HCT116 (cell line): ENCODE measurements around the gene TNIK. TPM values are rescaled to one million over a fixed set of nuclear protein-coding genes. Genes with fewer than 3 reads are reported as not detected.

Experiments
- ATAC-seq: fragments of 200-7000 bp; cut with Tn5 transposase; 2 replicates; pipeline ENCODE4 v1.9.1; 2020; ENCODE audit warnings: mild to moderate bottlenecking, moderate library complexity
- BruUV-seq: library from RNA; stranded (reverse); fragments of 400-500 nt; replicated peaks from 2 replicates; lab custom pipeline; 2021; lab: Mats Ljungman, UMichigan
- CTCF ChIA-PET: fragments of 300-600 bp; sonication (Branson Sonifier 250); formaldehyde crosslinking; loops from one replicate; lab custom pipeline; 2021; ENCODE audit warnings: antibody characterized with exemption; lab: Charles Lee
- POLR2A ChIA-PET: fragments of 300-600, 350-600 bp; sonication (Branson Sonifier 250); formaldehyde crosslinking; loops from one replicate; lab custom pipeline; 2021; ENCODE audit warnings: antibody characterized with exemption; lab: Charles Lee
- RAD21 ChIA-PET, 2 experiments: fragments of 300-600 bp; sonication (Branson Sonifier 250); formaldehyde crosslinking; loops; one replicate each; lab custom pipeline; 2023; ENCODE audit warnings: low total read pairs in 2 of 2; ENCODE audit not compliant: uncharacterized antibody in 2 of 2, unreplicated experiment in 2 of 2, low non-redundant PET in 1 of 2; lab: Charles Lee
- DNase-seq: peaks from one replicate; pipeline ENCODE4 v3.0.0-alpha.2; 2010; ENCODE audit warnings: low read depth, low spot score
- H2AFZ ChIP-seq: fragments of 200-600 bp; shearing (Covaris generic), sonication (generic); 2 replicates; pipeline ENCODE4 v1.6.1; 2017; ENCODE audit warnings: low read depth, mixed run types, mixed read lengths, antibody characterized with exemption, low read length; ENCODE audit not compliant: poor library complexity, severe bottlenecking
- H3K27ac ChIP-seq: 2 replicates; pipeline ENCODE4 v1.5.1; 2012; ENCODE audit warnings: low read depth, low read length
- H3K27me3 ChIP-seq: fragments of 200-600 bp; sonication (generic); 2 replicates; pipeline ENCODE4 v1.6.1; 2016; ENCODE audit warnings: mixed run types, low read length, mixed read lengths; ENCODE audit not compliant: insufficient read depth
- H3K36me3 ChIP-seq, 2 experiments: fragments of 200-500 bp in 1 of 2; fragments of 200-600 bp in 1 of 2; sonication (Bioruptor generic) in 1 of 2; sonication (generic) in 1 of 2; 2 replicates each; pipeline versions ENCODE4 v1.5.1 to v1.6.1; 2014 to 2016; ENCODE audit warnings: low read length in 2 of 2, inconsistent platforms in 1 of 2, mixed read lengths in 1 of 2, mixed run types in 1 of 2; ENCODE audit not compliant: insufficient read depth in 2 of 2, control insufficient read depth in 1 of 2
- H3K4me1 ChIP-seq, 2 experiments: fragments of 200-600 bp in 1 of 2; sonication (generic) in 1 of 2; 2 replicates each; pipeline versions ENCODE4 v1.5.1 to v1.6.1; 2012 to 2017; ENCODE audit warnings: low read length in 2 of 2, inconsistent platforms in 1 of 2, mild to moderate bottlenecking in 1 of 2, mixed read lengths in 1 of 2, mixed run types in 1 of 2, moderate library complexity in 1 of 2; ENCODE audit not compliant: insufficient read depth in 2 of 2, control insufficient read depth in 1 of 2
- H3K4me2 ChIP-seq: fragments of 200-600 bp; sonication (generic); 2 replicates; pipeline ENCODE4 v1.6.1; 2017; ENCODE audit warnings: mixed run types, low read length, mixed read lengths
- H3K4me3 ChIP-seq, 2 experiments: fragments of 200-600 bp in 1 of 2; sonication (generic) in 1 of 2; replicated peaks in 1 of 2; 2 replicates each; pipeline ENCODE4 v1.5.1; 2011 to 2016; ENCODE audit warnings: low read length in 2 of 2, control low read depth in 1 of 2, low read depth in 1 of 2, mild to moderate bottlenecking in 1 of 2, mixed read lengths in 1 of 2, mixed run types in 1 of 2
- H3K79me2 ChIP-seq: fragments of 200-600 bp; sonication (generic); 2 replicates; pipeline ENCODE4 v1.6.1; 2017; ENCODE audit warnings: mild to moderate bottlenecking, mixed run types, low read length, moderate library complexity, mixed read lengths; ENCODE audit not compliant: insufficient read depth
- H3K9ac ChIP-seq: fragments of 200-600 bp; sonication (generic); 2 replicates; pipeline ENCODE4 v1.6.1; 2016; ENCODE audit warnings: low read length, mixed read lengths
- H3K9me2 ChIP-seq: fragments of 200-600 bp; sonication (generic), shearing (Covaris generic); 2 replicates; pipeline ENCODE4 v1.6.1; 2017; ENCODE audit warnings: mixed run types, mild to moderate bottlenecking, moderate library complexity; ENCODE audit not compliant: insufficient read depth
- H3K9me3 ChIP-seq, 2 experiments: fragments of 200-500 bp in 1 of 2; fragments of 200-600 bp in 1 of 2; sonication (Bioruptor generic) in 1 of 2; sonication (generic) in 1 of 2; 2 replicates each; pipeline ENCODE4 v1.6.1; 2014 to 2017; ENCODE audit warnings: low read length in 2 of 2, mixed read lengths in 2 of 2, inconsistent platforms in 1 of 2, low read depth in 1 of 2, mild to moderate bottlenecking in 1 of 2, mixed run types in 1 of 2, moderate library complexity in 1 of 2; ENCODE audit not compliant: control insufficient read depth in 1 of 2, insufficient read depth in 1 of 2
- H4K20me1 ChIP-seq: fragments of 200-600 bp; sonication (generic), shearing (Covaris generic); 2 replicates; pipeline ENCODE4 v1.6.1; 2017; ENCODE audit warnings: mixed run types, mild to moderate bottlenecking, moderate library complexity; ENCODE audit not compliant: insufficient read depth
- ATF3 ChIP-seq: IDR thresholded peaks from 2 replicates; pipeline ENCODE4 v1.6.1; 2012
- CEBPB ChIP-seq: IDR thresholded peaks from 2 replicates; pipeline ENCODE4 v1.6.1; 2012; ENCODE audit warnings: low read depth
- ELF1 ChIP-seq: IDR thresholded peaks from 2 replicates; pipeline ENCODE4 v1.6.1; 2012; ENCODE audit warnings: low read depth, borderline replicate concordance
- YY1 ChIP-seq: IDR thresholded peaks from 2 replicates; pipeline ENCODE4 v1.6.1; 2011; ENCODE audit warnings: low read length, low read depth, moderate library complexity, mild to moderate bottlenecking; ENCODE audit not compliant: insufficient replicate concordance; ENCODE audit errors: extremely low read depth
- ZNF274 ChIP-seq: fragments of 200-500 bp; sonication (Bioruptor generic); IDR thresholded peaks from 2 replicates; pipeline ENCODE4 v1.6.1; 2014; ENCODE audit warnings: mild to moderate bottlenecking, low read depth, low read length, inconsistent platforms
- intact Hi-C: fragments of 100-400 bp; cut with micrococcal nuclease; formaldehyde crosslinking; loops from 2 replicates; pipeline ENCODE4 v1.10.0; 2022
- total RNA-seq: library from RNA; stranded (reverse); gene quantifications from one replicate; pipeline ENCODE4 v1.2.1, GENCODE V29; 2021; ENCODE audit not compliant: unreplicated experiment
- TF ChIP-seq, protein P1 (sequence below): IDR thresholded peaks from 2 replicates; pipeline ENCODE4 v1.6.1; 2012

Gene TNIK
- total RNA-seq, 1 experiment from 2014 or later = 24.1 TPM

GRCh38 chr3:171039674-171040073 is 420.5 kb downstream of the TNIK start:
- ChIA-PET RAD21 (no interaction called here), CTCF (no interaction called here), POLR2A (no interaction called here)
- no peaks in the 10 kb centered on the region for H3K9me2 ChIP-seq
- H3K79me2 ChIP-seq = no peaks in the 10 kb centered on the region
- no peak overlapping the region for H3K4me3 ChIP-seq
- TF ChIP-seq, protein P1, sequence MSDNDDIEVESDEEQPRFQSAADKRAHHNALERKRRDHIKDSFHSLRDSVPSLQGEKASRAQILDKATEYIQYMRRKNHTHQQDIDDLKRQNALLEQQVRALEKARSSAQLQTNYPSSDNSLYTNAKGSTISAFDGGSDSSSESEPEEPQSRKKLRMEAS = no peak
- TF ChIP-seq YY1 (no peak), ELF1 (no peak), CEBPB (no peak), ATF3 (no peak)
- no peak overlapping the region for H3K27ac ChIP-seq
- H3K9me3 ChIP-seq = no peaks in the 10 kb centered on the region
- H3K4me2 ChIP-seq = no peak overlapping the region
- H3K36me3 ChIP-seq = no peaks in the 10 kb centered on the region
- no peaks in the 10 kb centered on the region for H3K27me3 ChIP-seq
- ATAC-seq (no peak), DNase-seq (no peak)
- no peak overlapping the region for H2AFZ ChIP-seq
- no TSS peak for BruUV-seq
- intact Hi-C loops = loop anchor here (10.0 kb wide), 1 partner anchor 735 kb away; no protein-coding TSS in a partner anchor
- H3K9ac ChIP-seq = no peak overlapping the region
- no peaks in the 10 kb centered on the region for H4K20me1 ChIP-seq
- no peaks in the 10 kb centered on the region for H3K4me1 ChIP-seq

GRCh38 chr3:171038342-171038741 is 421.9 kb downstream of the TNIK start:
- RAD21 ChIA-PET = no interaction called here

More at GRCh38 chr3:171038342-171038741, 421.9 kb downstream of the TNIK start:
- no peaks in the 10 kb centered on the region for H3K4me1 ChIP-seq
- H3K9ac ChIP-seq = no peak overlapping the region
- no peaks in the 10 kb centered on the region for H3K9me3 ChIP-seq
- DNase-seq (no peak), ATAC-seq (no peak)
- H3K27ac ChIP-seq = no peak overlapping the region
- no peaks in the 10 kb centered on the region for H3K79me2 ChIP-seq
- H3K27me3 ChIP-seq = no peaks in the 10 kb centered on the region
- H3K4me2 ChIP-seq = no peak overlapping the region
- H3K9me2 ChIP-seq = no peaks in the 10 kb centered on the region
- no peak overlapping the region for H3K4me3 ChIP-seq
- no peak for TF ChIP-seq ZNF274
- CTCF ChIA-PET = interaction anchor here (0.9 kb wide), 1 partner anchor 11 kb away, joined by 4 read pairs; no protein-coding TSS in a partner anchor
- H4K20me1 ChIP-seq = no peaks in the 10 kb centered on the region
- no TSS peak for BruUV-seq
- POLR2A ChIA-PET = no interaction called here
- H3K36me3 ChIP-seq = no peaks in the 10 kb centered on the region
- no peak overlapping the region for H2AFZ ChIP-seq
- intact Hi-C loops = no loop called here
